ENCODE measurements around the gene MAN1C1. TPM values are rescaled to one million over a fixed set of nuclear protein-coding genes. Genes with fewer than 3 reads are reported as not detected.
"Not testable (repeated sequence)": the region's sequence is repeated elsewhere in the genome, so short reads cannot be mapped to it uniquely, and the experiment has no call there.

MAN1C1 gene
- total RNA-seq, 1 experiment from 2014 or later: 1.2 TPM

DNA sequence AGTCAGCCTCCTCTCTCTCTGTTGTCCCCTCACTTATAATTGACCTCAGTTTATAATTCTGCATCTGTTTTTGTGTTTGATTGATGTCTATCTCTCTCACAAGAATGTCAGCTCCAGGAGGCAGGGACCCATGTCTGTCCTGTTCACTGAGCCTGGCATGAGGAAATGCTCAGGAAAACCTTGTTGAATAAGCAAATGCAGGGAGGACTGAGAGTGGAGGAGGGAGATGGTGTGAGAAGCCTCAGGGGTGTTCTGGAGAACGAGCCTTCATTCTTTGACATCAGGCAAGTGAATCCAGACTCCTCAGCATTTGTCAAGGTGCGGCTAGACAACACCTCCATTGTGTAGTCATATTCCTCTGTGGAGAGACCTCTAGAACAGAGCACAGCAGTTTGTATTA, 45.5 kb downstream of the MAN1C1 start (continued):
- TF ChIP-seq, protein P1, sequence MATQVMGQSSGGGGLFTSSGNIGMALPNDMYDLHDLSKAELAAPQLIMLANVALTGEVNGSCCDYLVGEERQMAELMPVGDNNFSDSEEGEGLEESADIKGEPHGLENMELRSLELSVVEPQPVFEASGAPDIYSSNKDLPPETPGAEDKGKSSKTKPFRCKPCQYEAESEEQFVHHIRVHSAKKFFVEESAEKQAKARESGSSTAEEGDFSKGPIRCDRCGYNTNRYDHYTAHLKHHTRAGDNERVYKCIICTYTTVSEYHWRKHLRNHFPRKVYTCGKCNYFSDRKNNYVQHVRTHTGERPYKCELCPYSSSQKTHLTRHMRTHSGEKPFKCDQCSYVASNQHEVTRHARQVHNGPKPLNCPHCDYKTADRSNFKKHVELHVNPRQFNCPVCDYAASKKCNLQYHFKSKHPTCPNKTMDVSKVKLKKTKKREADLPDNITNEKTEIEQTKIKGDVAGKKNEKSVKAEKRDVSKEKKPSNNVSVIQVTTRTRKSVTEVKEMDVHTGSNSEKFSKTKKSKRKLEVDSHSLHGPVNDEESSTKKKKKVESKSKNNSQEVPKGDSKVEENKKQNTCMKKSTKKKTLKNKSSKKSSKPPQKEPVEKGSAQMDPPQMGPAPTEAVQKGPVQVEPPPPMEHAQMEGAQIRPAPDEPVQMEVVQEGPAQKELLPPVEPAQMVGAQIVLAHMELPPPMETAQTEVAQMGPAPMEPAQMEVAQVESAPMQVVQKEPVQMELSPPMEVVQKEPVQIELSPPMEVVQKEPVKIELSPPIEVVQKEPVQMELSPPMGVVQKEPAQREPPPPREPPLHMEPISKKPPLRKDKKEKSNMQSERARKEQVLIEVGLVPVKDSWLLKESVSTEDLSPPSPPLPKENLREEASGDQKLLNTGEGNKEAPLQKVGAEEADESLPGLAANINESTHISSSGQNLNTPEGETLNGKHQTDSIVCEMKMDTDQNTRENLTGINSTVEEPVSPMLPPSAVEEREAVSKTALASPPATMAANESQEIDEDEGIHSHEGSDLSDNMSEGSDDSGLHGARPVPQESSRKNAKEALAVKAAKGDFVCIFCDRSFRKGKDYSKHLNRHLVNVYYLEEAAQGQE (IDR thresholded peaks at IDR 0.05; ENCODE audit: low read depth): no peak
- TF ChIP-seq, protein P2, sequence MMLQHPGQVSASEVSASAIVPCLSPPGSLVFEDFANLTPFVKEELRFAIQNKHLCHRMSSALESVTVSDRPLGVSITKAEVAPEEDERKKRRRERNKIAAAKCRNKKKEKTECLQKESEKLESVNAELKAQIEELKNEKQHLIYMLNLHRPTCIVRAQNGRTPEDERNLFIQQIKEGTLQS (IDR thresholded peaks at IDR 0.05): no peak
- TF ChIP-seq, protein P3, sequence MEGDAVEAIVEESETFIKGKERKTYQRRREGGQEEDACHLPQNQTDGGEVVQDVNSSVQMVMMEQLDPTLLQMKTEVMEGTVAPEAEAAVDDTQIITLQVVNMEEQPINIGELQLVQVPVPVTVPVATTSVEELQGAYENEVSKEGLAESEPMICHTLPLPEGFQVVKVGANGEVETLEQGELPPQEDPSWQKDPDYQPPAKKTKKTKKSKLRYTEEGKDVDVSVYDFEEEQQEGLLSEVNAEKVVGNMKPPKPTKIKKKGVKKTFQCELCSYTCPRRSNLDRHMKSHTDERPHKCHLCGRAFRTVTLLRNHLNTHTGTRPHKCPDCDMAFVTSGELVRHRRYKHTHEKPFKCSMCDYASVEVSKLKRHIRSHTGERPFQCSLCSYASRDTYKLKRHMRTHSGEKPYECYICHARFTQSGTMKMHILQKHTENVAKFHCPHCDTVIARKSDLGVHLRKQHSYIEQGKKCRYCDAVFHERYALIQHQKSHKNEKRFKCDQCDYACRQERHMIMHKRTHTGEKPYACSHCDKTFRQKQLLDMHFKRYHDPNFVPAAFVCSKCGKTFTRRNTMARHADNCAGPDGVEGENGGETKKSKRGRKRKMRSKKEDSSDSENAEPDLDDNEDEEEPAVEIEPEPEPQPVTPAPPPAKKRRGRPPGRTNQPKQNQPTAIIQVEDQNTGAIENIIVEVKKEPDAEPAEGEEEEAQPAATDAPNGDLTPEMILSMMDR (IDR thresholded peaks at IDR 0.05 in 2 of 3, conservative IDR thresholded peaks at IDR 0.05 in 1 of 3; ENCODE audit: borderline replicate concordance in 1 of 3, insufficient read depth in 1 of 3, low read depth in 2 of 3, low read length in 2 of 3): no peak
- TF ChIP-seq TCF7L2 (IDR thresholded peaks at IDR 0.05; ENCODE audit: borderline replicate concordance, extremely low read depth, insufficient read depth, insufficient read length) (no peak), YY1 (IDR thresholded peaks at IDR 0.05; ENCODE audit: extremely low read depth, insufficient replicate concordance, low read depth, low read length) (no peak)

DNA sequence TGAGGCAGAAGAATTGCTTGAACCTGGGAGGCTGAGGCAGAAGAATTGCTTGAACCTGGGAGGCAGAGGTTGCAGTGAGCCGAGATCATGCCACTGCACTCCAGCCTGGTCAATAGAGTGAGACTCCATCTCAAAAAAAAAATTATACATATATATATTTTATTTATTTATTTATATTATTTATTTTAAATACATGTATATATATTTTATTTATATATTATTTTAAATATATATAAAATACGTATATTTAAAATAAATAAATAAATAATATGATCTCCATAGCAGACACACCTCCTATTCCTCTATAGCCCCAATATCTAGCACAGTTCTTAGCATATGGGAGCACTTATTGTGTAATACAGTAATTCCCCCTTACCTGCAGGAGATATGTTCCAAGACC, 46.4 kb downstream of the MAN1C1 start:
- BruUV-seq (replicated peaks); H3K27me3 ChIP-seq (ENCODE audit: insufficient read depth, low read length); ATAC-seq; CTCF ChIA-PET; RAD21 ChIA-PET (ENCODE audit: low non-redundant PET in 1 of 2, low total read pairs in 2 of 2, uncharacterized antibody in 2 of 2, unreplicated experiment in 2 of 2); H3K27ac ChIP-seq (ENCODE audit: low read depth, low read length); H3K4me1 ChIP-seq (ENCODE audit: control insufficient read depth in 1 of 2, insufficient read depth in 2 of 2, low read length in 2 of 2); H3K9ac ChIP-seq (ENCODE audit: low read length); H3K79me2 ChIP-seq (ENCODE audit: insufficient read depth, low read length); H4K20me1 ChIP-seq (ENCODE audit: insufficient read depth); H3K36me3 ChIP-seq (ENCODE audit: control insufficient read depth in 1 of 2, insufficient read depth in 2 of 2, low read length in 2 of 2); DNase-seq (ENCODE audit: low read depth, low spot score); intact Hi-C loops (cut with micrococcal nuclease); H2AFZ ChIP-seq (ENCODE audit: low read depth, low read length, poor library complexity, severe bottlenecking); POLR2A ChIA-PET; H3K4me2 ChIP-seq (ENCODE audit: low read length); H3K9me2 ChIP-seq (ENCODE audit: insufficient read depth); H3K9me3 ChIP-seq (ENCODE audit: control insufficient read depth in 1 of 2, insufficient read depth in 1 of 2, low read depth in 1 of 2, low read length in 2 of 2); H3K4me3 ChIP-seq (replicated peaks in 1 of 2; ENCODE audit: low read depth in 1 of 2, low read length in 2 of 2): not testable (repeated sequence)

All from HCT116 (cell line).